Measurements from ENCODE around the gene SORT1. TPM values are rescaled to one million over a fixed set of nuclear protein-coding genes. Genes with fewer than 3 reads are reported as not detected.
A peak's percentile ranks its signal among the peaks of the same experiment; 100 is the strongest.

SORT1 gene
- total RNA-seq, 1 donor from 2014 or later: 7.9 TPM

GRCh38 chr1:109341944-109342930 lies 55.5 kb downstream of the SORT1 start:
- FAIRE-seq (no peak), DNase-seq (ENCODE audit: low read depth) (peak; percentile 65)
- Histone ChIP-seq H3K4me3 (ENCODE audit: low read depth, low read length) (no peak overlapping the region), H3K27me3 (ENCODE audit: control insufficient read depth, insufficient read depth, low read length) (no peaks in the 10 kb centered on the region), H3K36me3 (ENCODE audit: control insufficient read depth, insufficient read depth, low read length) (peaks cover 5% of the 10 kb centered on the region)
- no peak for TF ChIP-seq CTCF (IDR thresholded peaks at IDR 0.05; ENCODE audit: insufficient read depth, low read length, severe bottlenecking)

- FAIRE-seq (no peak), DNase-seq (ENCODE audit: low read depth) (no peak)
- TF ChIP-seq CTCF (IDR thresholded peaks at IDR 0.05; ENCODE audit: insufficient read depth, low read length, severe bottlenecking): no peak
- H3K4me3 ChIP-seq (ENCODE audit: low read depth, low read length): no peak overlapping the region
- H3K27me3 ChIP-seq (ENCODE audit: control insufficient read depth, insufficient read depth, low read length): no peaks in the 10 kb centered on the region
- H3K36me3 ChIP-seq (ENCODE audit: control insufficient read depth, insufficient read depth, low read length): peaks cover 5% of the 10 kb centered on the region
Measured at GRCh38 chr1:109338608-109339007, 59.1 kb downstream of the SORT1 start.

- H3K27me3 ChIP-seq (ENCODE audit: control insufficient read depth, insufficient read depth, low read length): no peaks in the 10 kb centered on the region
- TF ChIP-seq CTCF (IDR thresholded peaks at IDR 0.05; ENCODE audit: insufficient read depth, low read length, severe bottlenecking): no peak
- DNase-seq (ENCODE audit: low read depth) (no peak), FAIRE-seq (no peak)
- no peak overlapping the region for H3K4me3 ChIP-seq (ENCODE audit: low read depth, low read length)
- H3K36me3 ChIP-seq (ENCODE audit: control insufficient read depth, insufficient read depth, low read length): peaks cover 5% of the 10 kb centered on the region
Measured at GRCh38 chr1:109338091-109338490, 59.6 kb downstream of the SORT1 start.

GRCh38 chr1:109335091-109335490 lies 62.6 kb downstream of the SORT1 start:
- no peak for FAIRE-seq
- Histone ChIP-seq H3K4me3 (ENCODE audit: low read depth, low read length) (no peak overlapping the region), H3K27me3 (ENCODE audit: control insufficient read depth, insufficient read depth, low read length) (no peaks in the 10 kb centered on the region), H3K36me3 (ENCODE audit: control insufficient read depth, insufficient read depth, low read length) (no peaks in the 10 kb centered on the region)
- no peak for TF ChIP-seq CTCF (IDR thresholded peaks at IDR 0.05; ENCODE audit: insufficient read depth, low read length, severe bottlenecking)
- DNase-seq (ENCODE audit: low read depth): no peak

GRCh38 chr1:109331113-109331512 lies 66.6 kb downstream of the SORT1 start:
- H3K4me3 ChIP-seq (ENCODE audit: low read depth, low read length): no peak overlapping the region
- no peak for TF ChIP-seq CTCF (IDR thresholded peaks at IDR 0.05; ENCODE audit: insufficient read depth, low read length, severe bottlenecking)
- H3K27me3 ChIP-seq (ENCODE audit: control insufficient read depth, insufficient read depth, low read length): no peaks in the 10 kb centered on the region
- no peak for DNase-seq (ENCODE audit: low read depth)
- FAIRE-seq: no peak
- H3K36me3 ChIP-seq (ENCODE audit: control insufficient read depth, insufficient read depth, low read length): no peaks in the 10 kb centered on the region
